H1 (cell line): Measurements from ENCODE around the gene EYA2. TPM values are rescaled to one million over a fixed set of nuclear protein-coding genes. Genes with fewer than 3 reads are reported as not detected.

ENCODE experiments used
- CTCF ChIA-PET: fragments of 300-600 bp; sonication (Branson Sonifier 250); formaldehyde crosslinking; loops from one replicate; lab custom pipeline; 2021; ENCODE audit not compliant: partially characterized antibody; lab: Charles Lee
- POLR2A ChIA-PET: fragments of 300-600 bp; sonication (Branson Sonifier 250); formaldehyde crosslinking; loops from one replicate; lab custom pipeline; 2021; ENCODE audit warnings: inconsistent platforms; ENCODE audit not compliant: partially characterized antibody; lab: Charles Lee
- DNase-seq, 2 experiments: peaks; one replicate each; pipeline versions ENCODE4 v3.0.0 to v3.0.0-alpha.2; 2010 to 2022; ENCODE audit warnings: low spot score in 2 of 2, low read depth in 1 of 2, mixed read lengths in 1 of 2
- FAIRE-seq: peaks from 2 replicates; lab custom pipeline; 2011; peaks lifted over from hg19 to GRCh38; lab: Jason Lieb, UNC
- H2AFZ ChIP-seq: 2 replicates; pipeline ENCODE4 v1.8.1; 2012; ENCODE audit warnings: low read length, inconsistent platforms
- H2AK5ac ChIP-seq: 2 replicates; pipeline ENCODE4 v1.6.1; 2013; ENCODE audit warnings: low read depth, low read length
- H2BK120ac ChIP-seq: replicated peaks from 2 replicates; pipeline ENCODE3; 2013; ENCODE audit warnings: low read depth, low read length, inconsistent platforms
- H2BK12ac ChIP-seq: 2 replicates; pipeline ENCODE4 v1.6.1; 2013; ENCODE audit warnings: low read depth, low read length
- H2BK15ac ChIP-seq: 2 replicates; pipeline ENCODE4 v1.6.1; 2013; ENCODE audit warnings: low read length
- H2BK20ac ChIP-seq: 2 replicates; pipeline ENCODE4 v1.6.1; 2013; ENCODE audit warnings: low read length
- H2BK5ac ChIP-seq: 2 replicates; pipeline ENCODE4 v1.6.1; 2013; ENCODE audit warnings: low read depth, low read length
- H3K14ac ChIP-seq: 2 replicates; pipeline ENCODE4 v1.6.1; 2013; ENCODE audit warnings: inconsistent platforms; ENCODE audit not compliant: insufficient read length
- H3K18ac ChIP-seq: 2 replicates; pipeline ENCODE4 v1.6.1; 2013; ENCODE audit warnings: low read length; ENCODE audit errors: extremely low read depth
- H3K23ac ChIP-seq: 2 replicates; pipeline ENCODE4 v1.6.1; 2013; ENCODE audit warnings: inconsistent platforms; ENCODE audit not compliant: insufficient read length
- H3K23me2 ChIP-seq: 2 replicates; pipeline ENCODE4 v1.6.1; 2013; ENCODE audit warnings: low read depth, low read length
- H3K27ac ChIP-seq: 2 replicates; pipeline ENCODE4 v1.6.1; 2011; ENCODE audit warnings: low read depth, low read length, inconsistent platforms
- H3K27me3 ChIP-seq, 4 experiments: replicated peaks in 1 of 4; 1 replicate in 1 of 4; 2 replicates in 3 of 4; pipeline versions ENCODE4 v1.6.1 to v1.8.1; 2011 to 2013; ENCODE audit warnings: low read length in 3 of 4, mild to moderate bottlenecking in 3 of 4, inconsistent platforms in 2 of 4, mixed read lengths in 2 of 4, moderate library complexity in 1 of 4; ENCODE audit not compliant: control insufficient read depth in 3 of 4, insufficient read depth in 3 of 4; ENCODE audit errors: extremely low read depth in 1 of 4
- H3K36me3 ChIP-seq, 4 experiments: 2 replicates each; pipeline versions ENCODE4 v1.6.1 to v1.8.1; 2011 to 2013; ENCODE audit warnings: mild to moderate bottlenecking in 4 of 4, low read length in 3 of 4, moderate library complexity in 2 of 4, control low read depth in 1 of 4, inconsistent platforms in 1 of 4; ENCODE audit not compliant: insufficient read depth in 4 of 4, control insufficient read depth in 2 of 4
- H3K4ac ChIP-seq: replicated peaks from 2 replicates; pipeline ENCODE3; 2013; ENCODE audit warnings: low read length, low read depth, mixed read lengths, inconsistent platforms; ENCODE audit not compliant: insufficient read length
- H3K4me1 ChIP-seq, 4 experiments: replicated peaks in 1 of 4; 1 replicate in 1 of 4; 2 replicates in 3 of 4; pipeline versions ENCODE4 v1.6.1 to v1.8.1; 2011 to 2013; ENCODE audit warnings: low read length in 3 of 4, inconsistent platforms in 2 of 4, mixed read lengths in 1 of 4; ENCODE audit not compliant: insufficient read depth in 4 of 4, control insufficient read depth in 3 of 4
- H3K4me2 ChIP-seq, 2 experiments: 2 replicates each; pipeline versions ENCODE4 v1.6.1 to v1.8.1; 2011 to 2013; ENCODE audit warnings: low read depth in 2 of 2, low read length in 2 of 2, control low read depth in 1 of 2, inconsistent platforms in 1 of 2, mild to moderate bottlenecking in 1 of 2; ENCODE audit not compliant: insufficient read depth in 1 of 2
- H3K4me3 ChIP-seq, 4 experiments: fragments of 200-600, 300-600 bp in 1 of 4; sonication (generic), shearing (Covaris generic), sonication (Bioruptor Twin) in 1 of 4; 2 replicates each; pipeline versions ENCODE4 v1.5.1 to v1.8.1; 2011 to 2016; ENCODE audit warnings: low read length in 4 of 4, low read depth in 3 of 4, control low read depth in 2 of 4, inconsistent platforms in 2 of 4, mild to moderate bottlenecking in 2 of 4, mixed read lengths in 1 of 4, moderate library complexity in 1 of 4; ENCODE audit not compliant: insufficient read depth in 2 of 4; ENCODE audit errors: extremely low read depth in 1 of 4
- H3K56ac ChIP-seq: replicated peaks from 2 replicates; pipeline ENCODE3; 2013; ENCODE audit warnings: low read depth, mild to moderate bottlenecking, mixed read lengths, low read length, inconsistent platforms; ENCODE audit not compliant: insufficient read length
- H3K79me1 ChIP-seq: 2 replicates; pipeline ENCODE4 v1.6.1; 2013; ENCODE audit warnings: low read depth, low read length, control low read depth
- H3K79me2 ChIP-seq, 2 experiments: 2 replicates each; pipeline versions ENCODE4 v1.6.1 to v1.8.1; 2012 to 2013; ENCODE audit warnings: low read length in 2 of 2, mild to moderate bottlenecking in 2 of 2, inconsistent platforms in 1 of 2; ENCODE audit not compliant: insufficient read depth in 2 of 2, control insufficient read depth in 1 of 2
- H3K9ac ChIP-seq, 4 experiments: replicated peaks in 1 of 4; 1 replicate in 1 of 4; 2 replicates in 3 of 4; pipeline versions ENCODE4 v1.6.1 to v1.8.1; 2011 to 2013; ENCODE audit warnings: low read depth in 3 of 4, low read length in 3 of 4, control low read depth in 2 of 4, mild to moderate bottlenecking in 2 of 4, moderate library complexity in 2 of 4, inconsistent platforms in 1 of 4; ENCODE audit errors: extremely low read depth in 1 of 4
- H3K9me3 ChIP-seq, 2 experiments: 2 replicates each; pipeline versions ENCODE4 v1.6.1 to v1.8.1; 2012 to 2013; ENCODE audit warnings: mild to moderate bottlenecking in 2 of 2, moderate library complexity in 2 of 2, control low read depth in 1 of 2, inconsistent platforms in 1 of 2, low read depth in 1 of 2, low read length in 1 of 2, mixed read lengths in 1 of 2; ENCODE audit not compliant: insufficient read depth in 2 of 2
- H4K20me1 ChIP-seq, 2 experiments: replicated peaks in 1 of 2; 2 replicates each; pipeline versions ENCODE3 to v1.8.1; 2011 to 2013; ENCODE audit warnings: inconsistent platforms in 2 of 2, low read length in 2 of 2, mild to moderate bottlenecking in 1 of 2; ENCODE audit not compliant: insufficient read depth in 2 of 2, control insufficient read depth in 1 of 2
- H4K5ac ChIP-seq: 2 replicates; pipeline ENCODE4 v1.6.1; 2013; ENCODE audit warnings: low read length, low read depth, mixed read lengths, inconsistent platforms; ENCODE audit not compliant: insufficient read length
- H4K8ac ChIP-seq: 2 replicates; pipeline ENCODE4 v1.8.0; 2013; ENCODE audit warnings: mild to moderate bottlenecking, moderate library complexity, low read length, inconsistent platforms; ENCODE audit not compliant: insufficient read depth; ENCODE audit errors: extremely low read depth
- H4K91ac ChIP-seq: replicated peaks from 2 replicates; pipeline ENCODE3; 2013; ENCODE audit warnings: low read length, mixed read lengths, inconsistent platforms; ENCODE audit not compliant: insufficient read length
- CEBPB ChIP-seq: IDR thresholded peaks from 2 replicates; pipeline ENCODE4 v1.6.1; 2012; ENCODE audit warnings: low read depth, low read length
- HDAC2 ChIP-seq, 2 experiments: fragments of 300-600 bp in 1 of 2; sonication (generic) in 1 of 2; IDR thresholded peaks; 2 replicates each; pipeline ENCODE4 v1.6.1; 2011 to 2012; ENCODE audit warnings: low read depth in 2 of 2, low read length in 2 of 2, mild to moderate bottlenecking in 2 of 2, moderate library complexity in 2 of 2, borderline replicate concordance in 1 of 2, inconsistent platforms in 1 of 2
- KDM1A ChIP-seq: fragments of 200-600, 300-600 bp; sonication (generic); IDR thresholded peaks from 2 replicates; pipeline ENCODE4 v1.7.1; 2016; ENCODE audit warnings: mild to moderate bottlenecking, low read length, borderline replicate concordance
- MAFK ChIP-seq: IDR thresholded peaks from 2 replicates; pipeline ENCODE4 v1.6.1; 2012; ENCODE audit warnings: low read depth, mild to moderate bottlenecking, improper control_type of control experiment, low read length
- SP4 ChIP-seq: IDR thresholded peaks from 2 replicates; pipeline ENCODE4 v1.6.1; 2012; ENCODE audit warnings: low read length, inconsistent platforms
- SRF ChIP-seq: IDR thresholded peaks from 2 replicates; pipeline ENCODE4 v1.6.1; 2011; ENCODE audit warnings: mild to moderate bottlenecking, low read depth, low read length, moderate library complexity
- TAF7 ChIP-seq: optimal IDR thresholded peaks from 2 replicates; pipeline ENCODE3; 2011; ENCODE audit warnings: low read depth, mild to moderate bottlenecking, inconsistent platforms, low read length, moderate library complexity, borderline replicate concordance
- TBP ChIP-seq: IDR thresholded peaks from 2 replicates; pipeline ENCODE4 v1.6.1; 2011; ENCODE audit warnings: low read depth, low read length, improper control_type of control experiment
- WGBS, 2 experiments: shearing (Covaris generic) in 1 of 2; methylation state at CpG; one replicate each; pipeline versions ENCODE4 v1.1.6 to v1.1.7; 2013 to 2015; ENCODE audit warnings: low lambda C conversion rate in 2 of 2, mixed read lengths in 2 of 2, inconsistent platforms in 1 of 2, low coverage in 1 of 2, missing lambda C conversion rate in 1 of 2; ENCODE audit not compliant: insufficient replicate concordance in 2 of 2, insufficient coverage in 1 of 2, insufficient read length in 1 of 2; ENCODE audit errors: extremely low coverage in 1 of 2, missing lambda C conversion rate in 1 of 2; 5-methylcytosine and 5-hydroxymethylcytosine counted together
- polyA plus RNA-seq, 7 experiments: library from polyadenylated mRNA; depleted of rRNA in 3 of 7; stranded (reverse) in 5 of 7; unstranded in 2 of 7; fragments of >200 nt in 5 of 7; fragments of 200-250 nt in 2 of 7; gene quantifications; 1 replicate in 5 of 7; 2 replicates in 1 of 7; 4 replicates in 1 of 7; pipeline versions ENCODE4 v1.2.1 to v1.2.3, GENCODE V29; 2011 to 2013; ENCODE audit warnings: missing spikeins in 2 of 7, mixed read lengths in 2 of 7
- total RNA-seq: library from RNA; stranded (reverse); fragmentation: NEBNext Ultra II Directional; extraction: Animal tissue kit (Norgen Biotek cat#: 25700); gene quantifications from 2 replicates; pipeline ENCODE4 v1.2.1, GENCODE V29; 2021

Gene EYA2
- total and polyA plus RNA-seq, 2 of the 8 experiments (the other 6 are each of a cell fraction or from before 2014, with no cell fraction given) = 1.6 to 1.7 TPM

GRCh38 chr20:46993465-46994095 is 98.9 kb downstream of the EYA2 start:
- no peak overlapping the region for H3K4ac ChIP-seq
- POLR2A ChIA-PET = no interaction called here
- no peak overlapping the region for H2AFZ ChIP-seq
- peak overlapping the region; percentile 65 for H2BK20ac ChIP-seq
- peaks cover 8 to 30% (median 22%) of the 10 kb centered on the region in 4 experiments; a peak in 6 of 7 replicates for H3K4me1 ChIP-seq
- TF ChIP-seq CEBPB = no peak
- TF ChIP-seq TBP = no peak
- TF ChIP-seq HDAC2 (IDR thresholded peaks at IDR 0.05; ENCODE audit: borderline replicate concordance in 1 of 2, low read depth in 2 of 2, low read length in 2 of 2) = peak in 1 of 2 experiments; percentile 85; a peak in 1 of 4 replicates
- TF ChIP-seq KDM1A = peak; percentile 88
- TF ChIP-seq SP4 = no peak
- 0 out of 2 replicates have a peak, but pooled peaks have one; percentile 17 for TF ChIP-seq MAFK
- TF ChIP-seq TAF7 = no peak
- TF ChIP-seq SRF = no peak
- peak overlapping the region; percentile 69; the same call in 1 of the 2 replicates for H2BK5ac ChIP-seq
- no peaks in the 10 kb centered on the region for H3K27me3 ChIP-seq
- H3K79me1 ChIP-seq = no peaks in the 10 kb centered on the region
- H2BK15ac ChIP-seq = no peak overlapping the region
- H3K4me2 ChIP-seq = no peak overlapping the region
- no peak overlapping the region for H3K4me3 ChIP-seq
- H3K79me2 ChIP-seq = no peaks in the 10 kb centered on the region
- H3K23ac ChIP-seq = no peak overlapping the region
- no peaks in the 10 kb centered on the region for H4K20me1 ChIP-seq
- WGBS, 2 experiments = 78% methylated on average over 4 of the region's 4 CpGs; no CpG with 5 or more reads in 1 of the 2 experiments
- H4K5ac ChIP-seq = no peak overlapping the region
- no peak overlapping the region for H2AK5ac ChIP-seq
- H2BK12ac ChIP-seq = peak overlapping the region; percentile 65; the same call in 1 of the 2 replicates
- DNase-seq = no peak
- peak overlapping the region; percentile 50 for H2BK120ac ChIP-seq
- no peak overlapping the region for H4K8ac ChIP-seq
- CTCF ChIA-PET = no interaction called here
- H3K18ac ChIP-seq = peak overlapping the region; percentile 12; the same call in 1 of the 2 replicates
- no peak overlapping the region for H3K14ac ChIP-seq
- H3K36me3 ChIP-seq = no peaks in the 10 kb centered on the region
- peak overlapping the region; percentile 11 for H4K91ac ChIP-seq
- no peak overlapping the region for H3K27ac ChIP-seq
- H3K56ac ChIP-seq = no peak overlapping the region
- H3K9ac ChIP-seq = no peak overlapping the region
- H3K23me2 ChIP-seq = no peaks in the 10 kb centered on the region
- no peak for FAIRE-seq
- H3K9me3 ChIP-seq = no peaks in the 10 kb centered on the region
